GM04504 (cell line): Measurements from ENCODE around the gene MAP3K7CL.

Experiments used
- DNase-seq: peaks from one replicate; pipeline ENCODE4 v3.0.0-alpha.2; 2012; ENCODE audit warnings: low read depth

Gene MAP3K7CL

DNA sequence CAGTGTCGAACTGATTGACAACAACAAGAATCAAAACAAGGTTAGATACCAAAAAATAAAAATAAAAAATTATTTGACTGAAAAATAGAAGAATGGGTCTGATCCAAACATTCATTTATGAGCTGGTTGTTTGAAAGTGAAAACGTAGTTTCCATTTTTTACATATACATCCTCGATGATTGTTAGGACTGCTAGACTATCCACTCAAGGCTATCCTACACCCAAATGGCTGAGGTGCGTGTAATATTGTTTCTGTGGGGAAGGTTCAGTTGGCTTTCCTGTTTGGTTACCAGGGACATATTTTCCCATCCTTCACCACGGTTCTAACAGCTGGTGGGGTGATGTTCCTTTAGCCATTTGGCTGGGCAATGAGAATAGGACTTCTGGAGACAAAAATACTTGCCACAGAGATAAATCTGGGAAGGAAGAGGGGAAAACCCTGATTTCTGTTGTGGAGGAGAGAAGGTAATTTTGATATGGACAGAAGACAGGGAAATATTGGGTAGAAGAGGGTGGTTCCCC, 66.3 kb downstream of the MAP3K7CL start:
- DNase-seq, result no peak

DNA sequence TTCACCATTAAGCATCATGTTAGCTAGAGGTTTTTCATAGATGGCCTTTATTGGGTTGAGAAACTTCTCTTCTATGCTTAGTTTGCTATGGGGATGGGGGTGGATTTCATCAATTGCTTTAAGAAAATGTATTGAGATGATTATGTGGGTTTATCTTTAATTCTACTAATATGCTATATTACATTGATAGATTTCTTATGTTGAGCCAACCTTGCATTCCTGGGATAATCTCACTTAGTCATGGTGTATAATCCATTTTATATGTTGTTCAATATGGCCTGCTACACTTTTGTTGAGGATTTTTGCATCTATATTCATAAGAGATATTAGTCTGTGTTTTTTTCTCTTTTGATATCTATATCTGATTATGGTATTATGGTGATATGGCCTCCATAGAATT, 70.7 kb downstream of the MAP3K7CL start:
- no peak for DNase-seq

DNA sequence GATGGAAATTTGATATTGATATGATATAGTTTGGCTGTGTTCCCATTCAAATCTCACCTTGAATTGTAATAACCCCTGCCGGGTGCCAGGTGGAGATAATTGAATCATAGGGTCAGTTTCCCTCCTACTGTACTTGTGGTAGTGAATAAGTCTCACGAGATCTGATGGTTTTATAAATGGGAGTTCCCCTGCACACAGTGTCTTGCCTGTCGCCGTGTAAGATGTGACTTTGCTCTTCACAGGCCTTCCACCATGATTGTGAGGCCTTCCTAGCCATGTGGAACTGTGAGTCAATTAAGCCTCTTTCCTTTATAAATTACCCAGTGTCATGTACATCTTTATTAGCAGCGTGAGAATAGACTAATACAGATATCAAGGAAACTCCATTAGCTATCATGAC, 74.6 kb downstream of the MAP3K7CL start:
- DNase-seq, result no peak

- no peak for DNase-seq
Observed at GRCh38 chr21:29205988-29206387, 75.5 kb downstream of the MAP3K7CL start.

- no peak for DNase-seq
Observed at GRCh38 chr21:29206445-29206844, 76.0 kb downstream of the MAP3K7CL start.

GRCh38 chr21:29207201-29207600, 76.8 kb downstream of the MAP3K7CL start:
- DNase-seq, result no peak

- no peak for DNase-seq
Observed at GRCh38 chr21:29208044-29208681, 77.7 kb downstream of the MAP3K7CL start.

GRCh38 chr21:29208682-29209059, 78.2 kb downstream of the MAP3K7CL start:
- DNase-seq, result peak; percentile 76

DNA sequence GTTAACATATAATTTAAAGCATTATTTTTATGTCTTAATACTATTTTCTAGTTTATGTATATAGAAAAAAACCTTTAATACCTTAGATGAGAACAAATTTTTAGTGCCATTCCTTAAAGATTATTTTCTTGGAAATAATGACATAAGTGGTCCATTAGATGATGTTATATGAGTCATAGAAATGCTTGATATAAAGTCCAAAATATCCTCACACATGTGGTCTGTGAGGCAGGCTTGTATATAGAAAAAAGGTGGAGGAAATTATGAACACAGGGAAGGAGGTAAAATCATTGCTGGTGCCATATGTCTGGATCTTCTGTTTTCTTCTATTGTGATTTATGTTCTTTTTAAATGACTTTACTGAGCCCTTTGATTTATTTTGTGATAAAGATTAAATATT, 79.3 kb downstream of the MAP3K7CL start:
- no peak for DNase-seq

DNA sequence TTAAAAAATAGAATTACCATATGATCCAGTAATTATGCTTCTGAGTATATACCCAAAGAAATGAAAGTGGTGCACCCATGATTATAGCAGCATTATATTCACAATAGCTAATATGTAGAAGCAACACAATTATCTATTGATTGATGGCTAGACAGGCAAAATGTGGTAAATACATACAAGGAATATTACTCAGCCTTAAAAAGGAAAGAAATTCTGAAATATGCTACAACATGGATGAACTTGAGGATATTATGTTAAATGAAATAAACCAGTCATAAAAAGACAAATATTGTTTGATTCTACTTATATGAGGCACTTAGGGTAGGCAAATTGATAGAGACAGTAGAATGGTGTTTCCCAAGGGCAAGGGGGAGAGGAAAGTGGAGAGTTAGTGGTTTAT, 80.8 kb downstream of the MAP3K7CL start:
- DNase-seq, result no peak

DNA sequence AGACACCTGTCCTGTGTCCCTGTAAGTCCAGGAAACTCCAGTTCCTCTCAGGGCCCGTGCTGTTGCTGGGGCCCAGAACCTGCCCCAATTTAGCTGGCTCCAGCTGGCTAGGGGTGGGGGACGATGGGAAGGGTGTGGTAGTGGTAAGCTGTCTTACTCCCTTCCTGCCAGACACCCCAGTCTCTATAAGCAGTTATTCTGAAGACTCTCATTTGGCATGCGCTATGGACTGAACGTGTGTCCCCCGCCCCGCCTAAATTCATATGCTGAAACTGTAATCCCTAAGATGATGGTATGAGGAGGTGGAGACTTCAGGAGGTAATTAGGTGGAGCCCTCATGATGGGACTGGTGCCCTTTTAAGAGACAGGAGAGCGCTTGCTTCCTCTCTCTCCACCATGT, 82.0 kb downstream of the MAP3K7CL start:
- no peak for DNase-seq

GRCh38 chr21:29213513-29214385, 83.3 kb downstream of the MAP3K7CL start:
- DNase-seq, result no peak

DNA sequence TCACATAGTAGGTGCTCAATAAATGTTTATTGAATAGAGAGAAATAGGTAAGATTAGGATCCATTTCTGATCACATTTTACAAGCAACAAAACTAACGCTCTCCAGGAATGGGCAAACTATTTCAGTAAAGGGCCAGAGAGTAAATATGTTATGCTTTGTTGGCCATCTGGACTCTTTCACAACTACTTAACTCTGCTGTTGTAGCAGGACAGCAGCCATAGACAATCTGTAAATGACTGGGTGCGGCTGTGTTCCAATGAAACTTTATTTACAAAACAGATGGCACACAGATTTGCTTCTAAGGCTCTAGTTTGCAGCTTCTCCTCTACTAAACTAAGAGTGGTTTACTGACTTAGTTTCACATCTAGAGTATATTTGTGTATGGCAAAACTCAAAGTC, 85.3 kb downstream of the MAP3K7CL start:
- peak; percentile 76 for DNase-seq

GRCh38 chr21:29217818-29218291, 87.4 kb downstream of the MAP3K7CL start:
- peak; percentile 94 for DNase-seq

GRCh38 chr21:29218749-29219148, 88.3 kb downstream of the MAP3K7CL start:
- DNase-seq, result no peak

DNA sequence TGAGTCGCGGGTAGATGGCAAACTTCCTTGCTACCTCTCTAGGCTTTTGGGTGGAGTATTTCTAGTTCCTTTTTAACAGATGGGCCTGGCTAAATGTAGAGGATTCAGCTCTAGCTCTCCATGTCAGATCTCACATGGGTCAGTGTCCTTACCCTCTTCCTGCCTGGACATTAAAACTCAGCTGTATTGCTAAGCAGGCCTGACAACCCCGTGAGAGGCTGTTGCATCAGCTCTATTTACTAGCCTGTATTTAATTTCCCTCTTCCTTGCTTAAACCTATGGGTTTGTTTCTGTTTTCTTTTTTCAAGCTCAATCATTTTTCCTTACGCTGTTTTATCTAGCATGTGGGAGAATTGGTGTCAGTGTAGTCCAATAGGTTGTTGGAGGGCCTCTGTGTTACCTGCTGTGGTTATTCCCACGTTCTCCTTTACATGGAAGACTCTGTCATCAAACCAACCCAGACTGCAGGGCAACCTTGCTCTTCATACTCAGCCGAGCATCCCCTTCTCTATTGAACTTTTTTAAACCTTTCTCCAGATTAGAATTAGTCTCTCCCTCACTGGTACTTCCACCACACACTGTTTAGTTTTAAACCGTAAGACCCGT, 88.8 kb downstream of the MAP3K7CL start:
- DNase-seq, result no peak

DNA sequence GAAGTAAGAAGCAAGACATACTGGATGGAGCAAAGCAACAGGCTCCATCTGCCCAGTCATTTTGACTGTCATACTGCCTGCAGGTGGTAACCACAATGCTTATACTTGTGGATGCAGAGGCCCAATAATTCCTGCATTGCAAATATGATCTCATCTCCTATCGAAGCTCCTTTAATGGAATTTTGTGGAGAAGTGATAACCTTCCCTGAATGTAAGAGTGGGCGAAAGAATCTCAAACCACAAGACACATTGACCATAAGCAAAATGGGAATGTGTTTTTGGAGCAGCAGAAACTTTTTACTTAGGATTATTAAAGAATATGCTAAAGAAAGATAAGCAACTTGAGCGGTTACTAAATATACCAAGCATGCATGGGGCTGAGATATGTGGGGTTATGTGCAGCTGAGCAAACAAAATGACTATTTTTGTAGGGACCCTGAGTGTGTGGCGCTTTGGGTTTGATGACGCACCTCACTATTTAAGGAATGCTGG, 90.9 kb downstream of the MAP3K7CL start:
- no peak for DNase-seq

DNA sequence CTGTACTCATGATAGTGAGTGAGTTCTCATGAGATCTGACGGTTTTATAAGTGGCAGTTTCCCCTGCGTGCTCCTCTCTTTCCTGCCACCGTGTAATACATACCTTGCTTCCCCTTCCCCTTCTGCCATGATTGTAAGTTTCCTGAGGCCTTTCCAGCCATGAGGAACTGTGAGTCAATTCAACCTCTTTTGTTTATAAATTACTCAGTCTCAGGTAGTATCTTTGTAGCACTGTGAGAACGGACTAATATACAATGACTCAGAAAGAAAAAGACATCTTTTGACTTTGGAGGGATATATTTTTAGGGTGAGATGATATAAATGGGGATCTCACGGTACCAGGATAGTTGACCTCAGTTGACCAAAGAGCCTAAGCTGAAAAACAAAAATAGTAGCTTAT, 93.6 kb downstream of the MAP3K7CL start:
- DNase-seq, result no peak
